ENCODE results near the gene ZMYND8.
"Not testable (repeated sequence)": the region's sequence is repeated elsewhere in the genome, so short reads cannot be mapped to it uniquely, and the experiment has no call there.

ZMYND8 gene

DNA sequence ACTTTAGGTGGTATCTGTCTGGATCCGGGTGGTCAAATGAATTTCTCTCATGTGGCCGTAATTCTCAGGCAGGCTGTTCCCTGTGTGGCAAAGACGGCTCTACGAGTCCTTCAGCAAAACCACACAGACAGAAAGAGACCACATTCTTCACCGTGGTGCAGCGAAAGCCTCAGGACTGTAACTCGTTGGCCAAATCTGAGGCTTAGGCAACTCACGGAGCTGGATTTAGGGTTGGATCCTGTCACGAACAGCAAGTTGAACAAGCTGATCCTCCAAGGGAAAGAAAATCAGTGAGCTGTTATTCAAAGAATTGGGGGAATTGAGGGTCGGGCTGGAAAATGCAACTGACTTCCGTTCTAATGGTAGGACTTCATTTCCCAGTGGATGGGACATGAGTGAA is 167.4 kb downstream of the ZMYND8 start:
- no peaks in the 10 kb centered on the region for H3K36me3 ChIP-seq (ENCODE audit: insufficient read depth, low read length)
- H3K27me3 ChIP-seq (ENCODE audit: control insufficient read depth in 1 of 2, insufficient read depth in 2 of 2, low read length in 2 of 2), result no peaks in the 10 kb centered on the region
- no peak overlapping the region for H3K4me3 ChIP-seq (ENCODE audit: low read depth in 1 of 2, low read length in 2 of 2)

DNA sequence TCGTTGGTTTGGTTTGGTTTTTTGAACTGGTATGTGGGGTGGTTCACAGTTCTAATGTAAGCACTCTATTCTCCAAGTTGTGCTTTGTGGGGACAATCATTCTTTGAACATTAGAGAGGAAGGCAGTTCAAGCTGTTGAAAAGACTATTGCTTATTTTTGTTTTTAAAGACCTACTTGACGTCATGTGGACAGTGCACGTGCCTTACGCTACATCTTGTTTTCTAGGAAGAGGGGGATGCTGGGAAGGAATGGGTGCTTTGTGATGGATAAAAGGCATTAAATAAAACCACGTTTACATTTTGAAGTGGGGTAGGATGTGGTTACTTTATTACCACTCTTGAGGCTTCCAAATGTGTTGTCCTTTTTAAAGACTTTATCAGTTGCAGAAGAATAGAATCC is 168.0 kb downstream of the ZMYND8 start:
- H3K4me3 ChIP-seq (ENCODE audit: low read depth in 1 of 2, low read length in 2 of 2), result no peak overlapping the region
- H3K36me3 ChIP-seq (ENCODE audit: insufficient read depth, low read length), result no peaks in the 10 kb centered on the region
- no peaks in the 10 kb centered on the region for H3K4me1 ChIP-seq (ENCODE audit: insufficient read depth, low read length)
- no peak overlapping the region for H3K27ac ChIP-seq (ENCODE audit: low read depth, low read length)
- no peak overlapping the region for H3K9ac ChIP-seq (ENCODE audit: low read length)
- no peaks in the 10 kb centered on the region for H3K9me3 ChIP-seq (ENCODE audit: low read length)
- H3K27me3 ChIP-seq (ENCODE audit: control insufficient read depth in 1 of 2, insufficient read depth in 2 of 2, low read length in 2 of 2), result no peaks in the 10 kb centered on the region

More for the DNA sequence above, 167.4 kb downstream of the ZMYND8 start:
- Histone ChIP-seq H3K9ac (ENCODE audit: low read length) (no peak overlapping the region), H3K27ac (ENCODE audit: low read depth, low read length) (no peak overlapping the region), H3K4me1 (ENCODE audit: insufficient read depth, low read length) (no peaks in the 10 kb centered on the region), H3K9me3 (ENCODE audit: low read length) (no peaks in the 10 kb centered on the region)

- H3K36me3 ChIP-seq (ENCODE audit: insufficient read depth, low read length), result no peaks in the 10 kb centered on the region
- no peaks in the 10 kb centered on the region for H3K9me3 ChIP-seq (ENCODE audit: low read length)
- no peaks in the 10 kb centered on the region for H3K27me3 ChIP-seq (ENCODE audit: control insufficient read depth in 1 of 2, insufficient read depth in 2 of 2, low read length in 2 of 2)
- no peak overlapping the region for H3K4me3 ChIP-seq (ENCODE audit: low read depth in 1 of 2, low read length in 2 of 2)
- no peaks in the 10 kb centered on the region for H3K4me1 ChIP-seq (ENCODE audit: insufficient read depth, low read length)
- no peak overlapping the region for H3K27ac ChIP-seq (ENCODE audit: low read depth, low read length)
- H3K9ac ChIP-seq (ENCODE audit: low read length), result no peak overlapping the region
These were observed 168.9 kb downstream of the ZMYND8 start for GRCh38 chr20:47187450-47188195.

DNA sequence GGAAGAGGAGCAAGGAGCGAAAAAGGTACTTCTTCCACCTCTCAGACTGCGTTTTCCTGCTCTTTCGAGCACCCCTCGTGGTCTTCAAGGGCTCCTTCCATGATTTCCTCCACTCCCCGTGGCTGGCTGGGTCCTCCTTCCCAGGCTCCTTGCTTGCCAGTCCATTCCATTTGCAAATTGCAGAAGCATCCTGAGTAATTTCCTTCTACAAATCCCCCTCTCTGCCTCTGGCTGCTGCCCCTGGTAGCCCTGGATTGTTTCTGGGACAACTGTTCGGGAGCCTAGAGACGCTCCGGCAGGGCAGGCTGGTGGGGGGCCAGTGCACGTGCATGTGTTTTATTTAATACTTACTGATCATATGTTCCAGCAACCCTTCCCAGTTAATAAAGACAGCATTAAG is 173.1 kb downstream of the ZMYND8 start:
- Histone ChIP-seq H3K9ac (ENCODE audit: low read length) (no peak overlapping the region), H3K27me3 (ENCODE audit: control insufficient read depth in 1 of 2, insufficient read depth in 2 of 2, low read length in 2 of 2) (no peaks in the 10 kb centered on the region), H3K9me3 (ENCODE audit: low read length) (no peaks in the 10 kb centered on the region), H3K4me3 (ENCODE audit: low read depth in 1 of 2, low read length in 2 of 2) (no peak overlapping the region), H3K27ac (ENCODE audit: low read depth, low read length) (no peak overlapping the region), H3K4me1 (ENCODE audit: insufficient read depth, low read length) (no peaks in the 10 kb centered on the region), H3K36me3 (ENCODE audit: insufficient read depth, low read length) (no peaks in the 10 kb centered on the region)

DNA sequence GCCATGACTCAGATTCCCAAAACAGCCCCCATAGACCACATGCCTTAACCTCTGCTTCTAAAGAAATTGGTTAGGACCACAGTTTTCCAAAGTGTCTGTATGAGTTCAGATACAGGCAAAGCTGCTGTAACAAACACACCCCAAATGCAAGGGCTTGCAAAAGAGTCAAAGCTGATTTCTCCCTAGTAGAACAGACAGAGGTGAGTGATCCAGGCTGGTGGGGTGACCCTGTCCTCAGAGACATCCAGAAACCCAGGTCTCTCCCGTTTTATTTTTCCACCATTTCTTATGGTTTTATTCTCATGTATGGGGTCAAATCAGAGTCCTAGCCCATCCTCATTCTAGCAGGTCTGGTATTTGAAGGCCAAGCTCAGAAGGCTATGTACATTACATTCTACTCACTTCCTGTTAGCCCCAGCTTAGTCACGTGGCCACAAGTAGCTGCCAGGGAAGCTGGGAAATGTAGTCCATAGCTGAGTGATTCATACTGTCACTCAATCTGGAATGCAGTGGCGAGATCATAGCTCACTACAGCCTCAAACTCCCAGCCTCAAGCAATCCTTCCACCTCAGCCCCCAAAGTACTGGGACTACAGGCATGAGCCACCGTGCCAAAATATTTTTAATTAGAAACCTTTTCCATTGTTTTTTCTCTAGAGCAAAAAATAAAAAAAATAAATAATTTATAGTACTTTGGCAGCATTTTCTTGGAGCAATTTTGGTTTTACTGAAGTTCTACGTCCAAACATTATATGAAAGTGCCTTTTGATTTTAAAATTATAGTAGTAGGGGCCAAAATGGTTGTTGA is 175.2 kb downstream of the ZMYND8 start:
- no peak overlapping the region for H3K27ac ChIP-seq (ENCODE audit: low read depth, low read length)
- no peaks in the 10 kb centered on the region for H3K36me3 ChIP-seq (ENCODE audit: insufficient read depth, low read length)
- H3K9ac ChIP-seq (ENCODE audit: low read length), result no peak overlapping the region
- H3K4me1 ChIP-seq (ENCODE audit: insufficient read depth, low read length), result no peaks in the 10 kb centered on the region
- no peaks in the 10 kb centered on the region for H3K9me3 ChIP-seq (ENCODE audit: low read length)
- no peaks in the 10 kb centered on the region for H3K27me3 ChIP-seq (ENCODE audit: control insufficient read depth in 1 of 2, insufficient read depth in 2 of 2, low read length in 2 of 2)
- H3K4me3 ChIP-seq (ENCODE audit: low read depth in 1 of 2, low read length in 2 of 2), result no peak overlapping the region

DNA sequence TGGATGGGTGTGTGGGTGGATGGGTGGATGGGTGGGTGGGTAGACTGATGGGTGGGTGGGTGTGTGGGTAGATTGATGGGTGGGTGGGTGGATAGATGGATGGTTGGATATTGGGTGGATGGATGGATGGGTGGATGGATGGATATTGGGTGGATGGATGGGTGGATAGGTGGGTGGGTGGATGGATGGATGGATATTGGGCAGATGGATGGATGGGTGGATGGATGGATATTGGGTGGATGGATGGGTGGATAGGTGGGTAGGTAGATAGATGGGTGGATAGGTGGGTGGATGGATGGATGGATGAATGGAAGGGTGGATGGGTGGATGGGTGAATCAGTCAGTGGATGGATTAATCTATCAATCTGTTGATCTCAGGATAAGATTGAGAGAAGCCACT is 177.2 kb downstream of the ZMYND8 start:
- Histone ChIP-seq H3K9ac (ENCODE audit: low read length) (no peak overlapping the region), H3K9me3 (ENCODE audit: low read length) (no peaks in the 10 kb centered on the region)

DNA sequence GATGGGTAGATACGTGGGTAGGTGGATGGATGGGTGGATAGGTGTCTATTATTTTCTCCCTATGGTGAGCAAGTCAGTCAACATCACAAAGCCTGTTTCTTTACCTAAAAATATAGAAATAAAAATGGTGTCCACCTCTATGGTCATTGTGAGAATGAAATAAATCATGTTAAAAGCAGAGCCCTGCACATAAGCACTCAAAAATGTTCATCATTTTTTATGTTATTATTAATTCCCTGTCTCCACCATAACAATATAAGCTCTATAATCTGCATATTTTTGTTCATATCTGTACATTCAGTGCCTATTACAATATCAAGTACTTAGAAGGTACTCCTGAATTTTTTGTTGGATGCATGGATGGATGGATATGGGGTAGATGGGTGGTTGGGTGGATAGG is 177.6 kb downstream of the ZMYND8 start:
- H3K9ac ChIP-seq (ENCODE audit: low read length), result no peak overlapping the region
- no peaks in the 10 kb centered on the region for H3K4me1 ChIP-seq (ENCODE audit: insufficient read depth, low read length)
- no peaks in the 10 kb centered on the region for H3K9me3 ChIP-seq (ENCODE audit: low read length)
- no peaks in the 10 kb centered on the region for H3K27me3 ChIP-seq (ENCODE audit: control insufficient read depth in 1 of 2, insufficient read depth in 2 of 2, low read length in 2 of 2)
- H3K4me3 ChIP-seq (ENCODE audit: low read depth in 1 of 2, low read length in 2 of 2), result no peak overlapping the region
- no peak overlapping the region for H3K27ac ChIP-seq (ENCODE audit: low read depth, low read length)
- H3K36me3 ChIP-seq (ENCODE audit: insufficient read depth, low read length), result no peaks in the 10 kb centered on the region

More for the DNA sequence above, 177.2 kb downstream of the ZMYND8 start:
- H3K4me3 ChIP-seq (ENCODE audit: low read depth in 1 of 2, low read length in 2 of 2), result no peak overlapping the region
- no peaks in the 10 kb centered on the region for H3K36me3 ChIP-seq (ENCODE audit: insufficient read depth, low read length)
- no peak overlapping the region for H3K27ac ChIP-seq (ENCODE audit: low read depth, low read length)
- H3K27me3 ChIP-seq (ENCODE audit: control insufficient read depth in 1 of 2, insufficient read depth in 2 of 2, low read length in 2 of 2), result no peaks in the 10 kb centered on the region
- H3K4me1 ChIP-seq (ENCODE audit: insufficient read depth, low read length), result no peaks in the 10 kb centered on the region

GRCh38 chr20:47178277-47178676 is 178.2 kb downstream of the ZMYND8 start:
- Histone ChIP-seq H3K4me1 (ENCODE audit: insufficient read depth, low read length) (no peaks in the 10 kb centered on the region), H3K9me3 (ENCODE audit: low read length) (no peaks in the 10 kb centered on the region), H3K4me3 (ENCODE audit: low read depth in 1 of 2, low read length in 2 of 2) (no peak overlapping the region), H3K36me3 (ENCODE audit: insufficient read depth, low read length) (no peaks in the 10 kb centered on the region), H3K27ac (ENCODE audit: low read depth, low read length) (no peak overlapping the region), H3K27me3 (ENCODE audit: control insufficient read depth in 1 of 2, insufficient read depth in 2 of 2, low read length in 2 of 2) (no peaks in the 10 kb centered on the region), H3K9ac (ENCODE audit: low read length) (no peak overlapping the region)

DNA sequence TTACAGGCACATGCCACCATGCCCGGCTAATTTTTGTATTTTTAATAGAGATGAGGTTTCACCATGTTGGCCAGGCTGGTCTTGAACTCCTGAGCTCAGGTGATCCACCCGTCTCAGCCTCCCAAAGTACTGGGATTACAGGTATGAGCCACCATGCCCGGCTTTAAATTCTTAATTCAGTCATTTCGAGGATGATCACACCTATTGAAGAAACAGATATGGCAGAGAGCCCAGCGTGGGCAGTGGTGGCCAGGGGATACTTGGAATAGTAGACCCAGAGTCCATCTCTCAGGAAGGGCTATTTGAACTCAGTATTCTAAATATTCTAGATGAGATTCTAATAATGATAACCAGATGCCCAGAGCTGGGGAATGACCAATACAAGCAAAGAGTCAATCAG is 180.3 kb downstream of the ZMYND8 start:
- not testable (repeated sequence) for H3K27me3 ChIP-seq (ENCODE audit: control insufficient read depth in 1 of 2, insufficient read depth in 2 of 2, low read length in 2 of 2); H3K27ac ChIP-seq (ENCODE audit: low read depth, low read length); H3K36me3 ChIP-seq (ENCODE audit: insufficient read depth, low read length); H3K9ac ChIP-seq (ENCODE audit: low read length); H3K4me1 ChIP-seq (ENCODE audit: insufficient read depth, low read length); H3K9me3 ChIP-seq (ENCODE audit: low read length); H3K4me3 ChIP-seq (ENCODE audit: low read depth in 1 of 2, low read length in 2 of 2)

GRCh38 chr20:47175493-47175892 is 181.0 kb downstream of the ZMYND8 start:
- no peaks in the 10 kb centered on the region for H3K4me1 ChIP-seq (ENCODE audit: insufficient read depth, low read length)
- no peaks in the 10 kb centered on the region for H3K36me3 ChIP-seq (ENCODE audit: insufficient read depth, low read length)
- no peaks in the 10 kb centered on the region for H3K27me3 ChIP-seq (ENCODE audit: control insufficient read depth in 1 of 2, insufficient read depth in 2 of 2, low read length in 2 of 2)
- no peak overlapping the region for H3K27ac ChIP-seq (ENCODE audit: low read depth, low read length)
- no peak overlapping the region for H3K9ac ChIP-seq (ENCODE audit: low read length)
- H3K9me3 ChIP-seq (ENCODE audit: low read length), result no peaks in the 10 kb centered on the region
- H3K4me3 ChIP-seq (ENCODE audit: low read depth in 1 of 2, low read length in 2 of 2), result no peak overlapping the region

GRCh38 chr20:47174456-47175243 is 181.8 kb downstream of the ZMYND8 start:
- Histone ChIP-seq H3K9me3 (ENCODE audit: low read length) (no peaks in the 10 kb centered on the region), H3K27me3 (ENCODE audit: control insufficient read depth in 1 of 2, insufficient read depth in 2 of 2, low read length in 2 of 2) (no peaks in the 10 kb centered on the region), H3K36me3 (ENCODE audit: insufficient read depth, low read length) (no peaks in the 10 kb centered on the region), H3K9ac (ENCODE audit: low read length) (no peak overlapping the region), H3K27ac (ENCODE audit: low read depth, low read length) (no peak overlapping the region), H3K4me1 (ENCODE audit: insufficient read depth, low read length) (no peaks in the 10 kb centered on the region), H3K4me3 (ENCODE audit: low read depth in 1 of 2, low read length in 2 of 2) (no peak overlapping the region)

Data from muscle layer of colon (tissue), 2 donors.